GM18909 (cell line): ENCODE data around the gene ASS1.

ENCODE experiments used
- ATAC-seq: cut with Tn5 transposase; IDR thresholded peaks from one replicate; pipeline ENCODE4 v1.9.1; 2021; ENCODE audit warnings: mild to moderate bottlenecking; ENCODE audit not compliant: unreplicated experiment, poor library complexity

Gene ASS1

GRCh38 chr9:130526193-130526853 lies 81.6 kb downstream of the ASS1 start:
- no peak for ATAC-seq

- no peak for ATAC-seq
Measured at GRCh38 chr9:130526854-130527650, 82.3 kb downstream of the ASS1 start.

- ATAC-seq: no peak
Measured at GRCh38 chr9:130527651-130528310, 83.0 kb downstream of the ASS1 start.

DNA sequence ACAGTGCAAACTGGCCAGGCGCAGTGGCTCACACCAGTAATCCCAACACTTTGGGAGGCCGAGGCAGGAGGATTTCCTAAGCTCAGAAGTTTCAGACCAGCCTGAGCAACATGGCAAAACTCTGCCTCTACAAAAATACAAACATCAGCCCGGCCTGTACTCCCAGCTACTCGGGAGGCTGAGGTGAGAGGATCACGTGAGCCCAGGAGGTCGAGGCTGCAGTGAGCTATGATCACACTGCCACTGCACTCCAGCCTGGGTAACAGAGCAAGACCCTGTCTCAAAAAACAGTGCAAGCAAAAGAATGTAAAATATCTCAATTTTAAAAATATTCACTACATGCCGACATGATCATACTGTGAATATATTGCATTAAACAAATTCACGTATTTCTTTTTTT lies 83.9 kb downstream of the ASS1 start:
- no peak for ATAC-seq

DNA sequence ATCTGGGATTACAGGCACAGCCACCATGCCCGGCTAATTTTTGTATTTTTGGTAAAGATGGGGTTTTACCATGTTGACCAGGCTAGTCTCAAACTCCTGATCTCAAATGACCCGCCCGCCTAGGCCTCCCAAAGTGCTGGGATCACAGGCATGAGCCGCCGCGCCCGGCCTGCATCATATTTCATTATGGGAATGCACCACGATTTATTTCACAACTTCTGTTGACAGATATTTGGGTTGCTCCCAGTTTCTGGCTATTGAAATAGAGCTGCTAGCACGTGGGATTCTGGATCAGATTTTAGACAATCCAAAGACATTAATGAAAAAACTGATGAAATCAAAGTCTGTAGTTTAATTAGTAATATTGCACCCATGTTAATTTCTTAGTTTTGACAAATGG lies 86.2 kb downstream of the ASS1 start:
- ATAC-seq: no peak

GRCh38 chr9:130531670-130532069 lies 86.9 kb downstream of the ASS1 start:
- ATAC-seq: no peak

DNA sequence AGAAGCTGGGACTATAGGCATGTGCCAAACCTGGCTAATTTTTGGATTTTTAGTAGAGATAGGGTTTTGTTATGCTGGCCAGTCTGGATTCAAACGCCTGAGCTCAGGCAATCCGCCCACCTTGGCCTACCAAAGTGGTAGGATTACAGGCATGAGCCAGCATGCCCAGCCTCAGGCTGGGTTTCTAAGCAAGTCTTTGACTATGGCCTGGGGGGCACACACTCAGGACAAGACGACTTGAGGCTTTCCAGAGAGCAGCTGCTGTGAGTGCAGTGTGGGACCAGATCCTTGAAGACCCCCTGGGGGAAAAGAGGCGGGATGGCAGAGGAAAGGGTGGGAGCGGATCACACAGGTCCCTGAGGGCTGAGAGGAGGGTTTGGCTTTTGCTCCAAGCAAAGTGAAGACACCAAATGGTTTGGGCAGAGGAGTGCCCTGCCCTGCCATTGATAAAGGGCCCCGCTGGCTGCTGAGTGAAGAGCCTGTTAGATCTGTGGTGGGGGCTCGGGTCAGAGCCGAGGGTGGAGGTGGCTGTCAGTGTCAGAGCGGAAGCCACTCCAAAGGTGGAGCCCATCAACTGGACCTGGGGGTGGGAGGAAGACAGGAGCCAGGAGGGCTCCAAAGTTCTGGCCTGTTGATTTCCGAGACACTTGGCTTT lies 87.8 kb downstream of the ASS1 start:
- ATAC-seq: no peak

DNA sequence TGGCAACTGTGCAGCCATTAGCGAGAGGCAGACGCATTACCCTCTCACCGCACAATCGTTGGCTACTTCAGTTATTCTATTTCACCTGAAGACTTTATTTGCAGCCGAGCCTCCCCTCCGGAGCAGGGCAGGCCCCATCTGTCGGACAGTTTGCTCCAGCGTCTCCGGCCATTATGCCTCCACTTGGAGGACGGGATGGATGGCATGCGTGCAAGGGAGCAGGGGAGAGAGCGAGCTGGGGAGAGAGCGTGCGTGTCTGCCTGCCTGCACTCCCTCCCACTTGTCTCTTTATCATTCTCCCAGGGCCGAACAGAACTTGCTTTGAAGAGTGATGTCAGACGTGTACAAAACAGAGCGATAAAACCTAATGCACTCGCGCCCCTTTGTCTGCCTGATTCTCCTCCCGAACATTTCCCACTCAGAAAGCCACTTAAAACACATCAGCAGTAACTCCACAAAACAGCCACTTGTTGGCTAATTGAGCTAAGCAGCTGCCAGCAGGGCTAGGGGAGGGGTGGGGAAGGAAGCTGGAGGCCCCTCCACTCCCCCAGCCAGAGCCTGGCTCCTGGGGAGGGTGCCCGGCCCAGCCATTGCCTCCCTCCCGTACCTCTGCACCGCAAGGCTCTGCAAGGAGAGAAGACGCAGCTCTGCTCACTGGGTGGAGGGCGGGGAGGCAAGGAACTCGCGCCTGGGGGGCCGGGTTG lies 91.2 kb downstream of the ASS1 start:
- no peak for ATAC-seq

DNA sequence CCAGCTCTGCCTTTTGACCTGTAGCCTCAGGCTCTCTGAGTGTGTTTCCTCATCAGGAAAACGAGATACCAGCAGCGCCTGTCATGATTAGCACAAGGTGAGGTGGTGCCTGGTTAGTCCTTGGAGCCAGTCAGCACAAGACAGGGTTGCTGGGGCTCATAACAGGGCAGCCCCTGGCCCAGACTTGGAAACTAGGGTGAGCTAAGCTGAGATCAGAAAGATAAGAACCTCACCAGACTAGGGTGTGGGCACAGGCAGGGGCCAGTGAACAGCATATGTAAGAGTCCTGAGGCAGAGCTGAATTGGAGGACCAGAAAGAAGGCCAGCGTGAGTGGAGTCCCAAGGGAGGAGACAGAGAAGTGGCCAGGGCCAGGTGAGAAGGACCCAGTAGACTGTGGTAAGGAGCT lies 91.9 kb downstream of the ASS1 start:
- ATAC-seq: no peak

DNA sequence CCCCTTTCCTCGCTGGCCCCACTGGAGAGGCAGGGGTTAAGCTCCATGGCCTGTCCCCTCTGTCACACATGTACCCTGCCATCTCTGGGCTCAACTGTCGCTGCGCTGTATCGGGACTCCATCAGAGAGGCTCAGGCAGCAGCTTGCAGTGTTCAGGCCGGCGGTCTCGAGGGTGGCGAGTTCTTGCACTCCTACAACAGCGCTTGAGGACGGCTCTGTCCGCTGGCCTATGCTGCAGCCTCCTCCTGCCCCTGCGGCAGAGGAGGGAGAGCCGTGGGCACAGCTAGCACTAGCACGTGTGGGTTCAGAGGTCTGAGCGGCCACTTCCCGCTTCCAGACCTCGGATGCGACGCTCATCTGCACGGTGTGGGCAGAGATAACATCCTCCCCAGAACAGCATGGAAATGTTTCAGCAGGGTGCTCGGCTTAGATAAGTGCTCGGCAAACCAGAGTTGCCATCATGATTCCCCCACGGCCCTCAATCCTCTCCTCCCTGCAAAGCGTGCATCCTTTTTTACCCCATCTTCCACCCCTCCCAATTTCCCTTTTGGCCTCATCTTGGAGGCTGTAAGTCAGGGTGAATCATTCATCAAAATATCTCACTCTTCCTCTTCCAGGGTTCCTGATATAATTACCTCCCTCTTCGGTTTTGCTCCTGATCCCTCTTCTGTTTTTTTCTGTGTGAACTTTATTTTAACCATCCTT lies 92.7 kb downstream of the ASS1 start:
- ATAC-seq: no peak

DNA sequence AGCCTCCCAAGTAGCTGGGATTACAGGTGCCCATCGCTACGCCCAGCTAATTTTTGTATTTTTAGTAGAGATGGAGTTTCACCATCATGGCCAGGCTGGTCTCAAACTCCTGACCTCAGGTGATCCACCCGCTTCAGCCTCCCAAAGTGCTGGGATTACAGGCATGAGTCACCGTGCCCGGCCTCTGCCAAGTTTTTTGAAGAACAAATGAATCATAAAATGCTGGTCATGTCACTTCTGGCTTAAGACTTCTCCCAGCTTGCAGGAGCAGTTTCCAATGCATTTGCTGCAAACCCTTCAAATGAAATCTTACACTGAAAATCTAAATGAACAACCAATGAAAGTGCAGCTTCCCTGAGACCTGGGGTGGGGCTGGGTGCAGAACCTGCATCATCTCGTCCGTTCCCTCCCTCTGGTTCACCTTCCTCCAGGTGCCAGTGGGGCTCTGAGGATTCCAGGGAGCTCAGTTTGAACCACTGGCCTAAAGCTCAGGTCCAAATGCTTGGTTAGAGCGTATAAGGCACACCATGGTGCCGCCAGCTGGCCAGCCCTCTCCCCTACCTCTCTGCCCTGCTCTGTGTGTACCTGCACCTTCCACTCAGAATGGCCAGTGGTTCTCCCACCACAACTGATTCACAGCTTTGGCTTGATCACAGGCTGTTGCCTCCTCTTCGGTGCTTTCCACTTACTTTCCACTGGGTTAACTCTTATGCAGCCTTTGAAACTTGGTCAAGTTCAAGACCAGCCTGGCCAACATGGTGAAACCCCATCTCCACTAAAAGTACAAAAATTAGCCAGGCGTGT lies 94.9 kb downstream of the ASS1 start:
- no peak for ATAC-seq

- no peak for ATAC-seq
Measured at GRCh38 chr9:130541533-130541932, 96.8 kb downstream of the ASS1 start.

DNA sequence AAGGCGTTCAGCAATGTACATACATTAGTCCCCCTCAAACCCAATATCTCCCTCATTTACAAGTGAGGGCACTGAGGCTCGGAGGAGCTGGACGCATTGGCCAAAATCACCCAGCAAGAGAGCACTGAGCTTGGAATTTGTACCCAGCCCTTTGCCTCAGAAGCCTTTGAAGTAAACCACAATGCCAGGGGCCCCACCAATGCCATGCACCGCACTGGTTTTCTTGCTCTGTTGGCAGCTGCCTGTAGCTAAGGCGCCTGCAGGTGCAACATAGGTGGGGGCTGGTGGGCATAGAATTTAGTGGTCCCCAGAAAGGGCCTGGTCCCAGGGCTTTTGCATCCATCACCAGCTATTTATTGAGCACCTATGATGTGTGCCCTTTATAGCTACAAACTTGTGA lies 97.3 kb downstream of the ASS1 start:
- no peak for ATAC-seq

GRCh38 chr9:130542457-130543228 lies 97.9 kb downstream of the ASS1 start:
- no peak for ATAC-seq

- ATAC-seq: no peak
Measured at GRCh38 chr9:130543368-130543767, 98.6 kb downstream of the ASS1 start.

DNA sequence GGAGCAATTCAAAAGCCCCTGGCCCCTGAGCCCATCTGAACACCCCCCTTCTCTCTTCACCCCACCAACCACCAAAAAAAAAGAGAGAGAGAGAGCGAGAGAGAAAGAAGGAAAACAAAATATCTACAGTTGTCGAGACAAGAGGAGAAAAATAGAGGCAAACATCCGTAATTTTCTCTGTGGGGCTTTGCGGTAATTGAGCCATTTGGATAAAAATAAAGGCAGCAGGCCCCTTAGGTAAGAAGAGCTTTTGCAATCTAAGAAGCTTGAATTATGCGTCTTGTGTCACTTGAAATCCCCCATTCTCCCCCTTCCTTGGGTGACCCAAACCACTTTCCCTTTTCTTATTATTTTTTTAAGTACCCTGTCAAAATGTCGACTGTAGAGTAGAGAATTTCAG lies 99.1 kb downstream of the ASS1 start:
- ATAC-seq: no peak

- ATAC-seq: no peak
Measured at GRCh38 chr9:130544364-130544763, 99.6 kb downstream of the ASS1 start.

- ATAC-seq: no peak
Measured at GRCh38 chr9:130548103-130548502, 103.3 kb downstream of the ASS1 start.
